ENCODE measurements around the gene RNASEH2B.

The RNASEH2B gene

GRCh38 chr13:50990065-50990817, 80.7 kb downstream of the RNASEH2B start:
- no peak for TF ChIP-seq ZNF274 (IDR thresholded peaks at IDR 0.05; ENCODE audit: low read depth, low read length)
- no peak overlapping the region for H3K4me3 ChIP-seq (ENCODE audit: low read length)

GRCh38 chr13:50990818-50991506, 81.4 kb downstream of the RNASEH2B start:
- no peak overlapping the region for H3K4me3 ChIP-seq (ENCODE audit: low read length)
- no peak for TF ChIP-seq ZNF274 (IDR thresholded peaks at IDR 0.05; ENCODE audit: low read depth, low read length)

GRCh38 chr13:50991579-50992521, 82.3 kb downstream of the RNASEH2B start:
- TF ChIP-seq ZNF274 (IDR thresholded peaks at IDR 0.05; ENCODE audit: low read depth, low read length), result no peak
- no peak overlapping the region; the same call in 1 of the 2 replicates for H3K4me3 ChIP-seq (ENCODE audit: low read length)

- no peak overlapping the region for H3K4me3 ChIP-seq (ENCODE audit: low read length)
- no peak for TF ChIP-seq ZNF274 (IDR thresholded peaks at IDR 0.05; ENCODE audit: low read depth, low read length)
These were observed 83.8 kb downstream of the RNASEH2B start for GRCh38 chr13:50993371-50993770.

DNA sequence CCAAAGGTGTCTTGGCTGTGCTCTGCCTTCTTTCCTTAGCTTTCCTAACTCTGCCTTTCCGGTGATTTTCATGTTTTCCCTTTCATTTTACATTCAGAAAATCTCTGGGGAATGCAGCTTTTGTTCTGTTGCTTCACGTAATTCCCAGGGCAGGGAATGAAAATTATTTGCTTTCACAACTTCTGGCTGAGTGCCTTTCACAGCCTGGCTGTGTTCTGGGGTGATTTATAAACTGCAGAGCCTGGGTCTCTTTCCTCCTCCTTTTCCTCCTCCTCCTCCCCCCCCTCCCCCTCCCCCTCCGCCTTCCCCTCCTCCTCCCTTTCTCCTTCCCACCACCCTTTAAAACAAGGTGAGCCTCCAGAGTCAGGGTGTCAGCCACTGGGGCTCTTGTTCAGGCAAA, 84.3 kb downstream of the RNASEH2B start:
- no peak for TF ChIP-seq ZNF274 (IDR thresholded peaks at IDR 0.05; ENCODE audit: low read depth, low read length)
- no peak overlapping the region for H3K4me3 ChIP-seq (ENCODE audit: low read length)

- no peak overlapping the region for H3K4me3 ChIP-seq (ENCODE audit: low read length)
- no peak for TF ChIP-seq ZNF274 (IDR thresholded peaks at IDR 0.05; ENCODE audit: low read depth, low read length)
These were observed 85.1 kb downstream of the RNASEH2B start for GRCh38 chr13:50994651-50995050.

- H3K4me3 ChIP-seq (ENCODE audit: low read length), result no peak overlapping the region
These were observed 86.3 kb downstream of the RNASEH2B start for GRCh38 chr13:50995854-50996253.

DNA sequence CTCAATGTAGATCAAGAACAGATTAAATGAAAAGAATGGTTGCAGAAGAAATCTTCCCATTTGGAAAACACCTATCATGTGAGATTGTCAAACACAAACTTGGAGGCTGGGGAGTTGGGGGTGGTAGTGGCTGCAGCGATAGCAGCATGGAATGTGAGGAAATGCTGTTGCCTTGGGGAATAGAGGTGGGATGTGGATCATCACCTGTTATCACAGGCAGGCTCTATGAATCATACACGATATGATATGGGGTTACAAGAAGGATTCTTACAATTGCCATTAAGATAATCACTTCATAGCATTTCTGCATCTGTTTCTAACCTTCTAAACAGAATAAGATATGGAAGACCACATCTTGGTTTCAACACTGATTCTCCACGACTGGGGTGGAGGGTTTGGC, 88.7 kb downstream of the RNASEH2B start:
- no peak overlapping the region for H3K4me3 ChIP-seq (ENCODE audit: low read length)
- TF ChIP-seq ZNF274 (IDR thresholded peaks at IDR 0.05; ENCODE audit: low read depth, low read length), result no peak

More at GRCh38 chr13:50995854-50996253, 86.3 kb downstream of the RNASEH2B start:
- TF ChIP-seq ZNF274 (IDR thresholded peaks at IDR 0.05; ENCODE audit: low read depth, low read length), result no peak

- TF ChIP-seq ZNF274 (IDR thresholded peaks at IDR 0.05; ENCODE audit: low read depth, low read length), result no peak
- H3K4me3 ChIP-seq (ENCODE audit: low read length), result no peak overlapping the region
These were observed 90.0 kb downstream of the RNASEH2B start for GRCh38 chr13:50999641-51000040.

GRCh38 chr13:51000061-51000460, 90.5 kb downstream of the RNASEH2B start:
- TF ChIP-seq ZNF274 (IDR thresholded peaks at IDR 0.05; ENCODE audit: low read depth, low read length), result no peak
- no peak overlapping the region for H3K4me3 ChIP-seq (ENCODE audit: low read length)

GRCh38 chr13:51000571-51001260, 91.1 kb downstream of the RNASEH2B start:
- no peak for TF ChIP-seq ZNF274 (IDR thresholded peaks at IDR 0.05; ENCODE audit: low read depth, low read length)
- H3K4me3 ChIP-seq (ENCODE audit: low read length), result no peak overlapping the region

- no peak overlapping the region for H3K4me3 ChIP-seq (ENCODE audit: low read length)
- TF ChIP-seq ZNF274 (IDR thresholded peaks at IDR 0.05; ENCODE audit: low read depth, low read length), result no peak
These were observed 91.7 kb downstream of the RNASEH2B start for GRCh38 chr13:51001335-51001734.

DNA sequence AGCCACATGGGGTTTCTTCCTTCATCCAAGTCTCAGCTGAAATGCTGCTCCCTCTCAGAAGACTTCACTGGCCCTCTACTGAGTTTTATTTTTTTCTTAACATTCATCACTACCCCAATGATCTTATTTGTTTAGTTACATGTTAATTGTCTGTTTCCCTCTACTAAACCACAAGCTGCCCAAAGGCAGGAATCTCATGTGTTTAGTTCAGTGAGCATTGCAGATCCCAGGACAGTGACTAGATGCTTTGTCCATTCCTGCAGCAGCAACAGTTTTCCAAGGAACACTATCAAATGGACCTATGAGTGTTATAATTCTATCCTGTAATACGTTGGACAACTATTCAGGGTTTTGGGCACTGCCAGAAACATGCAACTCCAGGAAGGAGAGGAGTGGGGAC, 93.1 kb downstream of the RNASEH2B start:
- no peak for TF ChIP-seq ZNF274 (IDR thresholded peaks at IDR 0.05; ENCODE audit: low read depth, low read length)
- no peak overlapping the region for H3K4me3 ChIP-seq (ENCODE audit: low read length)

GRCh38 chr13:51003642-51004041, 94.1 kb downstream of the RNASEH2B start:
- TF ChIP-seq ZNF274 (IDR thresholded peaks at IDR 0.05; ENCODE audit: low read depth, low read length), result no peak
- H3K4me3 ChIP-seq (ENCODE audit: low read length), result no peak overlapping the region

All from GM08714 (cell line).